ENCODE results near the gene SELENOO.

The SELENOO gene

GRCh38 chr22:50173311-50173982, 27.4 kb upstream of the SELENOO start:
- no peak for DNase-seq

GRCh38 chr22:50173983-50174355, 26.8 kb upstream of the SELENOO start:
- DNase-seq, result no peak

- DNase-seq, result no peak
Measured at GRCh38 chr22:50174382-50175190, 26.2 kb upstream of the SELENOO start.

DNA sequence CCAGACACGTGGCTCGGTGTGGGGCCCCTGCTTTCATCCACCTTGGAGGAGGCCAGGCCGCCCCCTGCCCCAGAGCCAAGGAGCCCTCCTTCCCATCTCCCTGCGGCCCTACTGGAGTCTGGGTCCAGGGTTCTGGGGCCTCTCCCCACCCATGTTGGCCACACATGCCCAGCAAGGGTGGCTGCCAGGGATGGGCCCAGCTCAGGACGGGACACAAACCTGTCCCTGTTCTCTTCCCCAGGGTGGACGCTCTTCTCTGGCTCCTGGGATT, 25.7 kb upstream of the SELENOO start:
- no peak for DNase-seq

DNA sequence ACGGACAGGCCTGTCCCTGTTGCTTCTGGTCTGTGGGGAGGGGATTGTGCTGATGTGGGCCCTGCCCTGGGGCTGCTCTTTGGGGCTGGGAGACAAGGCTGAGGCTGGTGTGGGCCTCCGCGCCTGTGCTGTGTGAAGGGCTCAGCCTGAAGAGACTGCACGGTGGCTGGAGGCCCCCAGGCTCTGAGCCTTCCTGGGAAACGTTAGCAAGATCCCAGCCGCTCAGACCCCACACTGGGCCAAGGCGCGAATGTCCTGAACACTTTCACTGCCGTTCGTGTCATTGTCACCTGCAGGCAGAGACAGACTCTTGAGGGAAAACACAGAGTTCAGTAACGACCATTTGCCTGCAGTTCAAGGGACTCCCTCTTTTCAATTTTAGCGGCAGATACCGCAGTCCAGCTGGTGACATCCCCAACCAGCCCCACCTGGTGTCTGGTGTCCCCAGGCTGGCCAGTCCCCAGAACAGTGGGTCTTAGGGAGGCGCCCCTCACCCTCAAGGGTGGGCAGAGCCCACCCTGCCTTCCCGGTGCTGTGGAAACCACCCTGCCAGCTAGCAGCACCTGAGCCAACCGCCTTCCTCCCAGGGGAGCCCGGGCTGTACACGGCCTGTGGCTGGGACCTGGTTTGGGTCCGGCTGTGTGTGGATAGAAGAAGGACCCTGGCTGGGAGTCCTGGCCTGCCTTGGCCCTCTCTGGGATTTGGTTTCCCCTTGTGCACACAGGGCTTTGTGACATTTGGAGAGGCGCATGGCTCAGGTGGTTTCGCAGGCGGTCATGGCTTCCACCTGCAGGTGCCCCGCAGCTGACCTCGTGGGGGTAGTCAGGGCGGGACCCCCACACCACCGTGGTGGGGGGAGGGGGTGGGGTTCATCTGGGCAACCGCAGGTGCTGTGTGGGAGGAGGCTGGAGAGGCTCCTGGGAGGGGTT, 24.6 kb upstream of the SELENOO start:
- no peak for DNase-seq

DNA sequence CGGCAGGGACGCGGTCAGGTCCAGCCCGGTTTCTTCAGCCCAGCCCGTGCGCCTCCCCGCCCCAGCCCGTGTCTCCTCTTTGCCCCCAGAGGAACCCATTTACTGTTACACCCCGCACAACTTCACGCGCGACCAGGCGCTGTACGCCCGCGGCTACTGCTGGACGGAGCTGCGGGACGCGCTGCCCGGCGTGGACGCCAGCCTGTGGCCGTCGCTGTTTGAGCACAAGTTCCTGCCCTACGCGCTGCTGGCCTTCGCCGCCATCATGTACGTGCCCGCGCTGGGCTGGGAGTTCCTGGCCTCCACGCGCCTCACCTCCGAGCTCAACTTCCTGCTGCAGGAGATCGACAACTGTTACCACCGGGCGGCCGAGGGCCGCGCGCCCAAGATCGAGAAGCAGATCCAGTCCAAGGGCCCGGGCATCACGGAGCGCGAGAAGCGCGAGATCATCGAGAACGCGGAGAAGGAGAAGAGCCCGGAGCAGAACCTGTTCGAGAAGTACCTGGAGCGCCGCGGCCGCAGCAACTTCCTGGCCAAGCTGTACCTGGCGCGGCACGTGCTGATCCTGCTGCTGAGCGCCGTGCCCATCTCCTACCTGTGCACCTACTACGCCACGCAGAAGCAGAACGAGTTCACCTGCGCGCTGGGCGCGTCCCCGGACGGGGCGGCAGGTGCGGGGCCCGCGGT, 23.8 kb upstream of the SELENOO start:
- no peak for DNase-seq

- no peak for DNase-seq
Measured at GRCh38 chr22:50177537-50178470, 23.0 kb upstream of the SELENOO start.

GRCh38 chr22:50178471-50178864, 22.3 kb upstream of the SELENOO start:
- DNase-seq, result no peak

DNA sequence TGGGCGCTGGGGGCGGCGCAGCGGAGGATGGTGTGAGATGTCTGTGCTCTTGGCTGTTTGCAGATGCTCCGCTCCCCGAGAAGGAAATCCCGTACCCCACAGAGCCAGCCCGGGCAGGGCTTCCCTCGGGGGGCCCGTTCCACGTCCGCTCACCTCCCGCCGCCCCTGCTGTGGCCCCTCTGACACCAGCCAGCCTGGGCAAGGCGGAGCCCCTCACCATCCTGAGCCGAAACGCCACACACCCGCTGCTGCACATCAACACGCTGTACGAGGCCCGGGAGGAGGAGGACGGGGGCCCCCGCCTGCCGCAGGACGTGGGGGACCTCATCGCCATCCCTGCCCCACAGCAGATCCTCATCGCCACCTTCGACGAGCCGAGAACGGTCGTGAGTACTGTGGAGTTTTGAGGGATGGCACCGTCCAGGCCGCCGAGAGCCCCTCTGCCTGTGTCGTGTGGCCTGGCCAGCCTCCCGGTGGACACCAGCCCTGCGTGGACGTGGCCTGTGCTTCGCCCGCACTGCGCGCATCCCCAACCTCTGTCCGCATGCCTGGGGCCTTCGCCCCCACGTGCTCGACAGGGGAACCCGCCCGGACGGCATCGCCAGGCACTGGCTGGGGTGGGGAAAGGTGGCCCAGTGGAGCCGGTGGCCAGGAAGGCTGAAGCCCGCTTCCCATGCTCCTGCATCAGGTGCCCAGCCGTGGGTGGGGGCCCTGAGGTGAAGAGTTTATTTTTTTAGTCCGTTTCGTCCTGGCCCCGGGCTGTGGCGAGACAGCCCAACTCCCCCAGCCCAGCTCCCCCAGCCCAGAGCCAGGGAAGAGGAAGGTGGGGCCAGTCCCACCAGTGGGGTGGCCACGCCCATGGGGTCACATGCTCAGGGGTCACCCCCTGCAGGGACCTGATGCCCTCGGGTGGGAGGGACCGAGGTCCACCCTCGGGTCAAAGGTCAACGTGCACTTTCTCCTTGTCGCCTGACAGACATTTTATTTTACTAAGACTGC, 21.6 kb upstream of the SELENOO start:
- DNase-seq, result no peak

GRCh38 chr22:50179937-50180726, 20.7 kb upstream of the SELENOO start:
- no peak for DNase-seq

DNA sequence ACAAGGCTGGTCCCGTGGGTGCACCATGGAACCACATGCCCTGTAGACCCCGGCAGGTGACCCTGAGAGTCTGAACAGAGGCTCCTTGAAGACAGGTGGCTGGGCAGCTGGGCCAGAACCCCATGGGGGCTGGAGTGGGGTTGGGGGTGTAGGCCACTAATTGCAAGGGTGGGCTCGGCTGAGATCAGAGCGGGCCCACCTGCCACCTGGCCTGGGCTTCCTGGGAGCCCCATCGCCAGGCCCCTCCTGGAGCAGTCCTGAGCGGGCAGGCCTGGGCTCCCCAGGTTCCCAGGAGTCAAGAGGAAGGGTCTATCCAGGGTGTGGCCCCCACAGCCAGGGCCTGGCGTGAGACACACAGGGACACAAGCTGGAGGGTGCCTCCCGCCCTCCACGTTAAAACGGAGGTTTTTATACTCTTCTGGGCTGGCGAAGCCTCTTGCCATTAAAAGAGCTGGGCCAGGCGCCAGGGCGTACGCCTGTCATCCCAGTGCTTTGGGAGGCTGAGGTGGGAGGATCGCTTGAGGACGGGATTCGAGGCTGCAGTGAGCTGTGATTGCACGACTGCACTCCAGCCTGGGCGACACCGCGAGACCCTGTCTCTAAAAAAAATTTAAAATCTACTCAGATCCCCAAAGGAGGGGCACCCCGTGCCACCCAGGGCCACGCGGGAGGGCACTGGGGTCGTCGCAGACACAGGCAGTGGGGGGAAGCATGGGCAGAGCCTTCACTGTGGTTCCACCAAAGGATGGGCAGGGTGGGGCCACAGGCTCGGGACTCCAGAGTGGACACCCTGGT, 19.9 kb upstream of the SELENOO start:
- DNase-seq, result no peak

GRCh38 chr22:50182176-50183081, 18.4 kb upstream of the SELENOO start:
- no peak for DNase-seq

DNA sequence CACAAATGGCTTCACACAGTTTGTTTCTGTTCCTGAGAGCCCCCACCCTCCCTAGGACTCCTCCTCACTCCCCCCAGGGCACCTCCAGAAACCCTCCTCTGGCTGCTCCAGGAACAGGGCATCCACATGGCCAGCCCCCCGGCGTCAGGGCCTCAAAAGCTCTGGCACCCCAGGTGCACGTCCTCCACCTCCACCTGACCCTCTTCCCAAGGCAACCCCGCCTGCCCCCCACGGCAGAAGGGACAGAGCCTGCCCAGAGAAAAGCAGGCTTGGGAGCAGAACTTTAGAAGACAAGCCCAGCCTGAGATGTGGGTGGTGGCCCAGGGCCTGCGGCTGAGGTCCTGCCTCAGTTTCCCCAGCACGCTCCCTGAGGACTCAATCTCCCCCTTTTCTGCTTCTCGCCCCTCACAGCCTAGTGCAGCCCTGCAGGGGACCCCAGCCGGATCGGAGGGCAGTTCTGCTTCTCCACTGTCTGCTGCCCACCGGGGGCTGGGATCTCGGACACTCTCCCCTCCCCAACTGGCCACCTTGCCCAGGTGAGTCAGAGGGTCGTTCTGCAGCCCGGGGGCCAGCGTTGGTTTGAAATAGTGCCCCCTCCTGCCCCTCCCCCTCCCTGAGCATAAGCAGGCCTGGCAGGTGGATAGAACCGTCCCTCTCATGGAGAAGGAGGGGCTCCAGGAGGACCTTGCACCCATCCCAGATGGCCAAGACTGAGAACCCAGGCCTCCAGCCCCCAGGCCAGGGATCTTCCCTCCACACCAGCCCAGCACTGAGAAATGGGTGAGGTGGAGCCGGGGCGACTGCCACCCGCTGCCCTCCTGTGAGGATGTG, 17.5 kb upstream of the SELENOO start:
- DNase-seq, result no peak

DNA sequence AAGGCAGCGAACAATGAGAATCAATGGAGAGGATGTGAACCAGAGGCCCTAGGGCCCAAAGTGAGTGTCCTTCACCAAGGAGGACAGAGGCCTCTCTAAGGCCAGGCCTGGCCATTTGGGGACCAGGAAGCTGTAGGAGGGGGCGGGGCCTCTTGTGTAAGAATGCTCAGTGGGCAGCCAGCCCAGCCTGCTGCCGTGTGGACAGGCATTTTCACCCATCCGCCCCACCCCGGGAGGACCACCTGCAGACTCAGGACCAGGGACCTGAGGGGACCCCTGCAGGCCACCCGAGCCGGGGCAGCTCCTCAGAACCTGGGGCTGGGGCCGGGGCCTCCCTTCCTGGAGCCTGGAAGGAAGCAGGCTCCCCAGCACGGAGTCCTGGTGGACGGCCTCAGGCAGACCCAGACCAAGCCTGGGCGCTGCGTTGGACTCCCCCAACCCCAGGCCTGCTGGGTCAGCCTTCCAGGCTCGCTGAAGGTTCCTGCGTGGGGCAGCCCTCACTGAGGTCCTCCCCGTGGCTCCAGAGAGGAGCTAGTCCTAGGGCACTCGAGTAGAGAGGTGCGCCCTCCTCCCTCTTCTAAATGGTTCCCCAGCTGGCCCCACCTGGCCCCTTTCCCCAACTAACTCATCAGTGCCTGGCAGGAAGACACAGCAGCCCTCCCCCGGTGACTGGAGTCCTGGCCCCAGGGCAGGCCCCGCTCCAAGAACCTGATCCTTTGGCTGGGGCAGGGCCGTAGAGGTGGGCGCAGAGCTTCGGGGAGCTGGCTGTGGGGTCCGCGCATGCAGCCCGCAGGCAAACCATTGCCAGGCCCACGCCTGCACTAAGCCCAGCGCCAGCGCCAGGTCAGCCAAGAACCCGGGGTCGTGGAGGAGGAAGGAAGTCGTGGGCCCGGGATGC, 16.6 kb upstream of the SELENOO start:
- DNase-seq, result no peak

DNA sequence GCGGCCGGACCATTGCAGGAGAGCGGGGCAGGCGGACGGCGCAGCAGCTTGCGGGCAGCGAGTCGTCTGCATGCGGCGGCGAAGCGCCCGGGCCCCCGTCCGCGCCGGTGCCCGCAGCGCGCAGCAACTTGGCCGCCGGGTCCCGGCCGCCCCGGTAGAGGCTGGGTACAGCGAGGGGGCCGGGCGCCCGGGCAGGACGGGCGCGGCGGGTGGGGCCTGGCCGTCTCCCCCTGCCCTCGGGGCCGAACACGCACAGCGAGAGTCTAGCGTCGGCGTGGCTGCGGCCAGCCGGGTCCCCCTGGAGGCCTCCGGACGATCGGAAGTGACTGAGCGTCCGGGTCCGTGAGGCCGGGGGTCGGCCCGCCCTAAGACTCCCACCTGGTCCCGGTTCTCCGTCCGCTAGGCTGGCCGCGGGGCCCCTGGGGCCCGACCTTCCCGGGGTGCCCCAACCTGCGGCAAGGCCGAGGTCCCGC, 15.9 kb upstream of the SELENOO start:
- DNase-seq, result no peak
